ENCODE measurements around the gene TNS2.

DNA sequence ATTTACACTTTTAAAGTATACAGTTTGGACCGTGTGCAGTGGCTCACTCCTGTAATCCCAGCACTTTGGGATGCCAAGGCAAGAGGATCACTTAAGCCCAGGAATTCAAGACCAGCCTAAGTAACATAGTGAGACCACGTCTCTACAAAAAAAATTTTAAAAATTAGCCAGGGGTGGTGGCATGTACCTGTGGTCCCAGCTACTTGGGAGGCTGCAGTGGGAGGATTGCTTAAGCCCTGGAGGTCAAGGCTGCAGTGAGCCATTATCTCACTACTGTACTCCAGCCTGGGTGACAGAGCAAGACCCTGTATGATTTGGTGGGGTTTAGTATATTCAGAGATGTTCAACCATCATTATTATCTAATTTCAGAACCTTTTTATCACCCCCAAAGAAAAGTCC is 38.9 kb upstream of the TNS2 start:
- TF ChIP-seq TAF1 (IDR thresholded peaks at IDR 0.05; ENCODE audit: borderline replicate concordance, insufficient read depth, low read length), result no peak
- TF ChIP-seq POLR2AphosphoS5 (IDR thresholded peaks at IDR 0.05; ENCODE audit: low read depth, low read length), result no peak
- TF ChIP-seq, protein P1, sequence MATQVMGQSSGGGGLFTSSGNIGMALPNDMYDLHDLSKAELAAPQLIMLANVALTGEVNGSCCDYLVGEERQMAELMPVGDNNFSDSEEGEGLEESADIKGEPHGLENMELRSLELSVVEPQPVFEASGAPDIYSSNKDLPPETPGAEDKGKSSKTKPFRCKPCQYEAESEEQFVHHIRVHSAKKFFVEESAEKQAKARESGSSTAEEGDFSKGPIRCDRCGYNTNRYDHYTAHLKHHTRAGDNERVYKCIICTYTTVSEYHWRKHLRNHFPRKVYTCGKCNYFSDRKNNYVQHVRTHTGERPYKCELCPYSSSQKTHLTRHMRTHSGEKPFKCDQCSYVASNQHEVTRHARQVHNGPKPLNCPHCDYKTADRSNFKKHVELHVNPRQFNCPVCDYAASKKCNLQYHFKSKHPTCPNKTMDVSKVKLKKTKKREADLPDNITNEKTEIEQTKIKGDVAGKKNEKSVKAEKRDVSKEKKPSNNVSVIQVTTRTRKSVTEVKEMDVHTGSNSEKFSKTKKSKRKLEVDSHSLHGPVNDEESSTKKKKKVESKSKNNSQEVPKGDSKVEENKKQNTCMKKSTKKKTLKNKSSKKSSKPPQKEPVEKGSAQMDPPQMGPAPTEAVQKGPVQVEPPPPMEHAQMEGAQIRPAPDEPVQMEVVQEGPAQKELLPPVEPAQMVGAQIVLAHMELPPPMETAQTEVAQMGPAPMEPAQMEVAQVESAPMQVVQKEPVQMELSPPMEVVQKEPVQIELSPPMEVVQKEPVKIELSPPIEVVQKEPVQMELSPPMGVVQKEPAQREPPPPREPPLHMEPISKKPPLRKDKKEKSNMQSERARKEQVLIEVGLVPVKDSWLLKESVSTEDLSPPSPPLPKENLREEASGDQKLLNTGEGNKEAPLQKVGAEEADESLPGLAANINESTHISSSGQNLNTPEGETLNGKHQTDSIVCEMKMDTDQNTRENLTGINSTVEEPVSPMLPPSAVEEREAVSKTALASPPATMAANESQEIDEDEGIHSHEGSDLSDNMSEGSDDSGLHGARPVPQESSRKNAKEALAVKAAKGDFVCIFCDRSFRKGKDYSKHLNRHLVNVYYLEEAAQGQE (IDR thresholded peaks at IDR 0.05; ENCODE audit: insufficient read depth in 1 of 2, low read depth in 2 of 2, low read length in 2 of 2), result no peak
- TF ChIP-seq SIN3A (IDR thresholded peaks at IDR 0.05; ENCODE audit: borderline replicate concordance, insufficient read depth, low read length), result no peak

Measured in PFSK-1 (cell line).